ENCODE results near the gene CDH13.

The CDH13 gene

GRCh38 chr16:83070416-83071209 is 443.8 kb downstream of the CDH13 start:
- DNase-seq, result no peak

DNA sequence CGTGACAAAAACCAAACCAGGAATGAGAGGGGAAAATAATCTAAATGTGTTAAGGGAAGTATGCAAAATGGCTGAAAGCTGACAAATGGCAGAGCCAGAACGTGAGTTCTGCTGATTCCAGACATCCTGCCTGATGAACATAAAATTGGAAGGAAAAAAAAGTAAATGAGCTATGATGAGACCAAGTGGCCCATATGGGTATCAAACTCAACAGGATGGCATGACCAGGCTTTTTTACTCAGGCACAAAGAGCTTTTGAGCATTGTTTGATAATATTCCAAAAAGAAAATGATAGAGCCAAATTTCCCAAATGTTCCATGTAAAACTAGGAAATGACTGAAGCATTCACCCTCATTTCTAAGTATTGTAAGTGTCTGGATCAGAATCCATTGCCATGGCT is 449.2 kb downstream of the CDH13 start:
- DNase-seq, result no peak

DNA sequence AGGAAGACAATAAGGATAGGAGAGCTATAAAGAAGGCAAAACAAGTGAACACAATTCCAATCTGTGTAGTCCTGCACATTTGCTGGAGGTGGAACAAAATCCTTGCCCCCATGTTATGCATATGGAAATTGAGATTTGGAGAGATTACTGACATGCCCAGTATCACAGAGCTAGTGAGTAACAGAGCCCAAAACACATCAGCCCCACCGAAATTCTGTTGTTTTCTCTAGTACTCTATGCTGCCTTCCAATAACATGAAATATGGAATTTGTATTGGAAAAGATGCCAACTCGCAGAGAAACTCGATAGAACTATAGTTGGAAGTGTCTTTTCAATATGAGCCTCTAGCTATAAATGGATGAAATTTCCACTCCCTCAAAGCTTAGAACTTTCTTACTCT is 456.6 kb downstream of the CDH13 start:
- DNase-seq, result no peak

GRCh38 chr16:83085660-83086059 is 458.9 kb downstream of the CDH13 start:
- DNase-seq, result no peak

- DNase-seq, result no peak
These were observed 469.3 kb downstream of the CDH13 start for GRCh38 chr16:83095941-83096692.

- DNase-seq, result no peak
These were observed 471.8 kb downstream of the CDH13 start for GRCh38 chr16:83098536-83098935.

DNA sequence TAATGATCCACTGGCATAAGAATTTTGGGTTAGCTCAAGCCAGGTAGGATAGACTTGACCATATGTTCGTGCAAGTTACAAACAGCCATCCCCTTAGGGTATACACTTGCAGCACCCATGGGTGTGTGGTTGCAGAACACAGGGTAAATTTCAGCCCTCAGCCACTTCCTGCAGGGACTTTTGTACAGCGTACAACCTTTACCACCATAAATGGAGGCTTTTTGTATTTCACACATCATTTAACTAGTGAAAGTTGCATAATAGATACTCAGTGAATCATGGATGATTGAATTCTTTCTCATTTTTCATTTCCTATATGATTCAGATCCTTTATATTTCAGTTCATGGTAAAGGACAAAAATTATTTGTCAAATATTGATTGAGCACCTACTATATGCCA is 473.9 kb downstream of the CDH13 start:
- DNase-seq, result no peak

DNA sequence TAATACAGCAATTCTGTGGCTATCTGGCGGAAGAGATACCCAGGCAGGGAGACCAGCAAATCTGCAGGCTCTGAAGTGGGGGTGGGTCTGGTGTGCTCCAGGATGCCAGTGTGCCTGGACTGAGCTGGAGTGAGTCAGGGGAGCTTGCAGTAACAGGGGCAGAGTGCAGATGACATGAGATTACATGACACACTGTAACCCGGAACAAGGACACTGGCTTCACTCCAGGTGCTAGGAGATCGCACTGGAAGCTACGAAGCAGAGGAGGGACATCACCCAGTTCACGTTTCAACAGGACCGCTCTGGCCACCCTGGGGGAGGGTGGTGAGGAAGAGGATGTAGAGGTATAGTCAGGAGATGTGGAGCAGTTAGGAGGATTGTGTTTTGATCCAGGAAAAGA is 475.6 kb downstream of the CDH13 start:
- no peak for DNase-seq

DNA sequence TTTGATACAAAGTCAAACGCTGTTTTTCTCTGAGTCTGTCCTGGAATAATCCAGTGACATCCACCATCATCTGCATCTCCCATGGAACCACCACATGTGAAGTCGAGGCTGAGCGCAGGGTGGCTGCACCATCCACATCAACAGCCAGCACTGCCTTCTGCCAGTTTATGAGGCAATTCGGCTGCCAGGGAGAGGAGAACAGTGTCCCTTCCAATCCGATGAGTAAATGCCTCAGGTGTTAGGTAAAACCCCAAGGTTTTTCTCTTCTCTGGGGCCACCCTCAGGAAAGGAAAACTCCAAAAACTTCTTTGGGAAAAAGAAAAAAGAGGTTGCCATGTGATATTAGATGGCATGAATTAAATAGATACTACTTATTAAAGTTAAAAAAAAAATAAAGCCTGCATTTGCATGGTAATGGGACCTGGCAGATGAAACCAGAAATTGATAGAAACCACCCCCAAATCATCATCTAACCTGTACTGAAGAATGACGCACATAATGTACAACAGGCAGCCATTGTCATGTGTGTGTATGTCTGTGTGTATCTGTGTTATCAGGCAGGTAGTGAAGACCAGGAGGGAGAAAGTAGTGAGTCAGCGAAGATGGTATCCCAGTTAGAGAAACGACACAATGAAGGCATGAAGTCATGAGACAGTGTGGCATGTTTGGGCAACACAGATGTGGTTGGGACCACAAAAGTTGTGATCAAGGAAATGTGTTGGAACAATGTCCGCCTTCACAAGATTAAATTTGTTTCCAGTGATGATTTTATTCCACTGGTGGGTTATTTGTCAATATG is 478.7 kb downstream of the CDH13 start:
- no peak for DNase-seq

GRCh38 chr16:83109490-83110125 is 482.8 kb downstream of the CDH13 start:
- DNase-seq, result no peak

GRCh38 chr16:83110269-83110668 is 483.5 kb downstream of the CDH13 start:
- DNase-seq, result no peak

GRCh38 chr16:83113317-83113716 is 486.5 kb downstream of the CDH13 start:
- no peak for DNase-seq

DNA sequence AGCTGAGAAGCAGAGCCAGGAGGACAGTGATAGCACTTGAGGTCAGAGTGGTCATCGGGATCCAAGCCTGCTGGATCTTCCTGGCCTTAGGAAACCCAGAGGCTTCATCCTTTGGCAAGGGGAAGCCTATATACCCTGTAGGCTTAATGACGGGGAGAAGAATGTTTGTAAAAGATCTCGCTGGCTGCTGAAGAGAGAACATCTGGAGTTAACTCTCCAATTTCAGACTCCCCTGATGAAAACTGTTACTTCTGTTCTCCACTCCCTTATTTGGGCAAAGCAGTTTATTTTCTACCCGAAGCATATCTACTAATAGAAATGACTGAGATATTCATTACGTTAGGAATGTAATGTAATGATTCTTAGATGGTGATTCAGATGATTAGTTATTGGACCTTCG is 487.0 kb downstream of the CDH13 start:
- DNase-seq, result no peak

DNA sequence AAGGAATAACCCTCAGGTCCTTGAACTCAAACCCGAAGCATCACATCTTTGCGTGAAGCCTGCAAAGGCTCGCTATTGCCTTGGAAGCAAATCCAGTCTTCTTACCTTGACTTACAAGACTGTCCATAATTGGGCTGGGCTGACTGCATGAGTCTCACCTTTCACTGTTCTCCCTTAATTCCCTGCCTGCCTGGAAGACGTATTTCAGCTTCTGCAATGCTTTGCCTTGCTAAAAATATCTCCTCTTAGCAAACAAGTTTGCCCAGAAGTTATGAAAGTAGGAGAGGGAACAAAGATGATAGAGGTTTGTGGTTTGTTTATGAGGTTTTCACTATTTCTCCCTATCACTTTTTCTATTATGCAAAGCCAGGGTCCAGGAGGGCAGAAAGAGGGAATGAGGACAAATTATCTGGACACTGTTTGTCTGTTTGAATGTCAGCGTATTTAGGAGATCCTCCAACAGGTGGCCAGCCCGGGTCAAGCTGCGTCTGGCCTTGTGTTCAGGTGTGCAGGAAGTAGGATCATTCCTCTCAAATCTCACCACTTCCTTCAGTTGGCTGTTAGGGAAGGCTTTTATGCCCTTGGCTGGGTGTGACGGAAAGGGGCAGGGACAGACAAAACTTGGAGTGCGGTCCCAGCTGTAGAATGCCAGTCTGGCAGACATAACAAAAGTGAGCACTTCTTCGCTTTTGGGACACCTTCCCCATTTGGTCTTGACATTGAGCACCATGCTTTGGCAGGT is 488.9 kb downstream of the CDH13 start:
- DNase-seq, result no peak

GRCh38 chr16:83116274-83116892 is 489.6 kb downstream of the CDH13 start:
- no peak for DNase-seq

DNA sequence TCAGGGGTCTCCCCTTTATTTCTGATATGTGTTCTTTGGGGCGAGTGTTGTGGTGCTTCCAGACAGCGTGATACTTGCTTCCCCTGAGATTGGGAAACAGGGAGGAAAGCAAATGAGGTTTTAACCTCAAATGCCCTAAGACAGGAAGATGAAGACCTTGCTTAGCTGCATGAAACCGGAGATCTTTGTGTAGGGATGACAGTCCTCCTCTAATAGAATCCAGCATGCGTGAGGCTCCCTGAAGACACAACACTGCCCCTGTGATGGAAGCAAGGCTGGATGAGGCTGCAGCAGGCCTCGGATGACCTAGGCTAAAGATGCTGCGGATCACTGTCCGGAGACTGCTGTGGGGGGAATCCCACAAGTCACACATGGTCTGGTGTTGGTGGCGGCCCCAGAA is 491.0 kb downstream of the CDH13 start:
- DNase-seq, result no peak

DNA sequence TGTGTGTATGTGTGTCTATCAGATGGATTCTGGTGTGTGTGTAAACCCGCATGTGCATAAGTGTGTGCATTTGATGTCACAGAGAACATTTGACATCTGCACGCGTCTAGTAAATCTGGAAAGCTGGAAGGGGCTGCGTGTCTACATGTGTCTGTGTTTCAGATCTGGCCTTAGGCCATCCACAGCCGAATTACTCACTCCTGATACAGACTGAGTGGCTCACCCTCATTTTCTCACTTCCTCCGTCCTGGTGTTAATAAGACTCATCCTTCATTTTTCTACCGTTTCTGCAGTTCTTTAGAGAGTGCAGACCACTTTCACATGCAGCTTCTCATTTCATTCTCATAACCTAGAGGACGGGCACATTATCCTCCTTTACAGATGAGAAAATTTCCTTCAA is 491.6 kb downstream of the CDH13 start:
- DNase-seq, result no peak

DNA sequence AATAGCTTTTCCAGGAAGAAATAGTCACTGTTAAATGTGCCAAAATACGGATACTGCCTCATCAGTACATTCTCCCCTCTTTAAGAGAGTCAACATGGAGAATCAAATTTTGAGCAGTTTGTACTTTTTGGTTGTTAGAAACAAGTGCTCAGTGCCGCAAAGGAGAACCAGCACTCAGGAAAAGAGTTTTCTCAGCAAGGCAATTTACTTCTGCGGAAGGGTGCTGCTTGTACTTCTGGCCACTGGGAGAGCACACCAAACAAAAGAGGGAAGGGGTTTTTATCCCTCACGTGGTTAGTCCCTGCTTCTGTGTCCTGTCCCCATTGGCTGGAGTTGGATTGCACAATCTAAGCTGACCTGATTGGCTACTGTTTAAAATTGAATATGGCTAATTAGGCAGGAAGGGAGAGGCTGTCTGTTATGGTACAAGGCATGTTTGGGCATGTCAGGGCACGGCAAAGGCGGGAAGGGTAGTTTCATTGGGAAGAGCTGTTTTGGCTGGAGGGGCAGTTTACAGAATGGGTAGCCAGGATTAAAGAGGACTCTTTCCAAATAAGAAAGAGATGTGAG is 499.3 kb downstream of the CDH13 start:
- DNase-seq, result no peak

GRCh38 chr16:83128041-83128440 is 501.3 kb downstream of the CDH13 start:
- no peak for DNase-seq

- DNase-seq, result no peak
These were observed 503.3 kb downstream of the CDH13 start for GRCh38 chr16:83130039-83130438.

DNA sequence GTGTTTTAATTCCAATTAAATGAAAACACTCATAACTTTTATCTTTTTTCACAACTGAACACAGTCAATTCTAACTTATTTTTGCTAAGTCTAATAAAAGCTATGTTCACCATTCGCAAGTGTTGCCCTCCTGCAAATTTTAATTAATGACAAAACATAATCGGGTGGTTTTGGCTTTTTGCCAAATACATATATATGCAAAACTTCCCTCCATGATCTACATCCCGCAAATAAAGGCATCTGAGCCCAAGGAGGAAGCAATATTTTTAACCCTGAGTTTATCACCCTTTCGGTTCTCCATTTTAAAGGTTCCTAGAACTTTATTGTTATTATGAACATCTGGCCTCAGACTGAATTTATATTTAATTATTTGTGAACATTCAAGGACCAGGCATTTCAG is 507.9 kb downstream of the CDH13 start:
- DNase-seq, result no peak

GRCh38 chr16:83136419-83136818 is 509.6 kb downstream of the CDH13 start:
- DNase-seq, result no peak
